RWPE2 (cell line): ENCODE data around the gene CACNA1E.

Source experiments
- ATAC-seq: fragments of 200-7000 bp; cut with Tn5 transposase; 3 replicates; pipeline ENCODE4 v1.9.1; 2021; ENCODE audit warnings: low read depth
- DNase-seq: peaks from one replicate; pipeline ENCODE4 v3.0.0-alpha.2; 2020; ENCODE audit warnings: low spot score
- H3K27ac ChIP-seq: fragments of 450-650 bp; 2 replicates; pipeline ENCODE4 v1.5.1; 2017; ENCODE audit warnings: mild to moderate bottlenecking; ENCODE audit not compliant: poor library complexity, severe bottlenecking
- H3K27me3 ChIP-seq: fragments of 250-450 bp; sonication (Bioruptor Pico); 2 replicates; pipeline ENCODE4 v1.5.1; 2021; ENCODE audit warnings: mild to moderate bottlenecking, moderate library complexity; ENCODE audit not compliant: insufficient read depth, poor library complexity, severe bottlenecking
- H3K36me3 ChIP-seq: fragments of 250-450 bp; sonication (Bioruptor Pico); 2 replicates; pipeline ENCODE4 v1.5.1; 2020; ENCODE audit warnings: low read depth, mild to moderate bottlenecking, moderate library complexity
- H3K4me1 ChIP-seq: fragments of 250-450 bp; sonication (Bioruptor Pico); 2 replicates; pipeline ENCODE4 v1.5.1; 2021; ENCODE audit warnings: mild to moderate bottlenecking, moderate library complexity; ENCODE audit not compliant: insufficient read depth, poor library complexity, severe bottlenecking
- H3K4me3 ChIP-seq: fragments of 250-450 bp; sonication (Bioruptor Pico); 2 replicates; pipeline ENCODE4 v1.5.1; 2021; ENCODE audit warnings: mild to moderate bottlenecking, moderate library complexity; ENCODE audit not compliant: severe bottlenecking
- H3K9me3 ChIP-seq: fragments of 250-450 bp; sonication (Bioruptor Pico); 2 replicates; pipeline ENCODE4 v1.5.1; 2021; ENCODE audit warnings: mild to moderate bottlenecking, moderate library complexity; ENCODE audit not compliant: severe bottlenecking
- TF ChIP-seq, protein P1 (sequence below): fragments of 450-650 bp; IDR thresholded peaks from one replicate; pipeline ENCODE4 v1.5.1; 2017; ENCODE audit warnings: mild to moderate bottlenecking, moderate library complexity; ENCODE audit not compliant: poor library complexity, severe bottlenecking

Gene CACNA1E

DNA sequence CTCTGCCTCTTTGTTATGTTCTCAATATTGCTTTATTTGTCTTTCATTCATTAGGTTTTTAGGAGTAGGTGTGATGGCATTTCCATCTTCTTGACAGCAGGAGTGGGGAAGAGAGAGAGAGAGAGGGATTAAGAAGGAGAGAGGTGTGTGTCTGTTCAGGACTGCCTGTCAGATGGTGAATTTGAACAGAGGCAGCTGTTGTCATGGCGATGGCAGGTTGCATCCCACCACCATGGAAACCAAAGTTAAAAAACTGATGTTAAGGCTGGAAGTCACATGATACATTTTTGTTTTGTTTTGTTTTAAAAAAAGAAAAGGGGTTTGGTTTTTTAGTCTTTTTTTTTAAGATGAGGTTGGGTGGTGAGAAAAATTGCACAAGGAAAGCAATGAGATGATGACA lies 18.3 kb downstream of the CACNA1E start:
- Histone ChIP-seq H3K27me3 (no peaks in the 10 kb centered on the region), H3K4me1 (no peaks in the 10 kb centered on the region), H3K9me3 (no peaks in the 10 kb centered on the region), H3K4me3 (no peak overlapping the region), H3K27ac (no peak overlapping the region), H3K36me3 (no peaks in the 10 kb centered on the region)
- TF ChIP-seq, protein P1, sequence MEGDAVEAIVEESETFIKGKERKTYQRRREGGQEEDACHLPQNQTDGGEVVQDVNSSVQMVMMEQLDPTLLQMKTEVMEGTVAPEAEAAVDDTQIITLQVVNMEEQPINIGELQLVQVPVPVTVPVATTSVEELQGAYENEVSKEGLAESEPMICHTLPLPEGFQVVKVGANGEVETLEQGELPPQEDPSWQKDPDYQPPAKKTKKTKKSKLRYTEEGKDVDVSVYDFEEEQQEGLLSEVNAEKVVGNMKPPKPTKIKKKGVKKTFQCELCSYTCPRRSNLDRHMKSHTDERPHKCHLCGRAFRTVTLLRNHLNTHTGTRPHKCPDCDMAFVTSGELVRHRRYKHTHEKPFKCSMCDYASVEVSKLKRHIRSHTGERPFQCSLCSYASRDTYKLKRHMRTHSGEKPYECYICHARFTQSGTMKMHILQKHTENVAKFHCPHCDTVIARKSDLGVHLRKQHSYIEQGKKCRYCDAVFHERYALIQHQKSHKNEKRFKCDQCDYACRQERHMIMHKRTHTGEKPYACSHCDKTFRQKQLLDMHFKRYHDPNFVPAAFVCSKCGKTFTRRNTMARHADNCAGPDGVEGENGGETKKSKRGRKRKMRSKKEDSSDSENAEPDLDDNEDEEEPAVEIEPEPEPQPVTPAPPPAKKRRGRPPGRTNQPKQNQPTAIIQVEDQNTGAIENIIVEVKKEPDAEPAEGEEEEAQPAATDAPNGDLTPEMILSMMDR, result no peak
- DNase-seq (no peak), ATAC-seq (no peak)

DNA sequence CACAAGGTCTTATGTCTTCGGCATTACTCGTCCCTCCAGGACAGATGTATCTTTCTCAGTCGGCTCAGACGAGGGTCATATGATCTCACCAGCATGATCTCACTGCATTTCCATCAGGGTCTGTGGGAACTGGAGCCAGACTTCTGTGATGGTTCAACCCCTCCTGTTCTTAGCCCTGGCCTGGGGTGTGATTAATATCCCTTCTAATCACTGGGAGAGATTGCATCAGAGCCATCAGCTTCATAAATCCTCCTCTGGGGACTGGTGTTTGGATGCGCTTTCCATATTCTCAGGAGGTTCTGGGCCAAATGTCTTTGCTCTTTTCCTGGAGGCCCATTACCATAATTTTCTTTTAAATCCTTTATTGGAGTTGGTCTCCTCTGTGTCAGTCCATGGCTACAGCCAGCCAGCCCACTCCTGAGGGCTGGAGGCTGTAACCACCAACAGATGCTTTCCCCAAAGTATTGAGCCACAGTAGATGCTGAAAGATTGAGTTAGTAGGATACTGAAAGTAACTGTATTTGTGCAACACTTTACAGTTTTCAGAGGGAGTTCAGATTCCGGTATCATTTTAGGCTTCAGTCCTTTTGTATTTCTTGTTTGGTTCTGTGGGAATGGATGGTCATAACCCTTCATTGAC lies 20.0 kb downstream of the CACNA1E start:
- ATAC-seq (no peak; the same call in 2 of the 3 replicates), DNase-seq (no peak)
- H3K27me3 ChIP-seq, result no peaks in the 10 kb centered on the region
- no peak overlapping the region for H3K4me3 ChIP-seq
- no peaks in the 10 kb centered on the region for H3K4me1 ChIP-seq
- TF ChIP-seq, protein P1, result no peak
- H3K27ac ChIP-seq, result no peak overlapping the region
- no peaks in the 10 kb centered on the region for H3K9me3 ChIP-seq
- H3K36me3 ChIP-seq, result no peaks in the 10 kb centered on the region

DNA sequence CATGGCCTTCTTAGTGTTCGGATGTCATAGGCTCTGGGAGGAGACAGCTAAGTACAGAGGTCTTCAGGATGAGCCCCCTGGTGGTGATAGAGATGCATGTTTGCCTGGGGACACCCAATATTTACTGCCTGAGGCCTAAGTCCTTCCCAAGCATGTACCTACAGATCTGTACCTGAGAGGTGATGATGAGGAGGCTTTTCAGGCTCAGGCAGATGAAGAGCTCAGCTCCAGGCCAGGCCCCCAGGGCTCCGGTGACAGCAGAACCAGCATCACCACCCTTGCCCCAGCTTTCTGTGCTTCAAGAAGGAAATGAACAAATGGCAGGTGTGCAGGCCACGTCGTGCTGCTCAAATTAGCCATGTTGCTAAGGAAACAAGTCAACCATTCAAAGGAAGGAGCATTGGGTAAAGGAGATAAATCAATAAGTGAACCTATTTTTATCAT lies 21.1 kb downstream of the CACNA1E start:
- Histone ChIP-seq H3K36me3 (no peaks in the 10 kb centered on the region), H3K4me3 (no peak overlapping the region), H3K27me3 (no peaks in the 10 kb centered on the region), H3K4me1 (no peaks in the 10 kb centered on the region), H3K27ac (no peak overlapping the region), H3K9me3 (no peaks in the 10 kb centered on the region)
- no peak; the same call in 2 of the 3 replicates for ATAC-seq
- DNase-seq, result no peak
- TF ChIP-seq, protein P1, result peak; percentile 14

DNA sequence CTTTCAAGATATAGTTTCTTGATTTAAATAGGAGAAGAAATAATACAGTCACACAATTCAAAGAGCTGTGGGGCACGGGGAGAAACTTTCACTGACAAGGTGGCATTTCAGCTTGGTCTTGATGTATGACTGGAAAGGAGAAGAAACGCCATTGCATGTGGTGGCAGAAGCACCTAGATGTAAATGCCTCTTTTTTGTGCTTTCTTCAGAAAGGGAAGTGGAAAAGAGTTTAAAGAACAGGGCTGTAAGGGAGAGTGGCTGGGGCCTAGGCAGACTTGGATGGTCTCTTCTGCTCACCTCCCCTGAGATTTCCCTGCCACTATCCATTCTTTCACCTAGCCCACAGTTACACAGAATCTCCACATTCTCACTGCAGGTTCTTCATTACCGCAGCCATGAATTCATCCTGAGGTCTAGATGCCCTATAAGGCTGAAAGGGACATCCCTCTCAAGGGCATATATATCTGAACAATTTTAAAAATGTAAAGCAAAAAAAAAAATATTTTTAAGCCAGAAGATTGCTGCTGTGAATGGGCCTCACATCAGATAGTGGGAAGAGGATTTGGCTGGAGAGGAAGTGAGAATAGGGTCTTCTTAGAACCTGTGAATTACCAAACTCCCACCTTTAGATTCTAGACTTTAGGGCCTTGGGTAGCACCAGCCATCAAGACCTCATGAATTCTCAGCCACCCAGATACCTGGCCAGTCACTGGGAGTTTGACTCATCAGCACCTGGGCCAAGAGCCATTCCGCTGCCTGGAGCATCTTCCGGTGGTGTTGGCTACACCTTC lies 23.4 kb downstream of the CACNA1E start:
- no peak for ATAC-seq
- no peak for DNase-seq
- no peak overlapping the region for H3K4me3 ChIP-seq
- TF ChIP-seq, protein P1, result no peak
- H3K27me3 ChIP-seq, result no peaks in the 10 kb centered on the region
- H3K36me3 ChIP-seq, result no peaks in the 10 kb centered on the region
- H3K4me1 ChIP-seq, result no peaks in the 10 kb centered on the region
- H3K9me3 ChIP-seq, result no peaks in the 10 kb centered on the region
- no peak overlapping the region for H3K27ac ChIP-seq
